Measurements from ENCODE around the gene DLEU7.

DNA sequence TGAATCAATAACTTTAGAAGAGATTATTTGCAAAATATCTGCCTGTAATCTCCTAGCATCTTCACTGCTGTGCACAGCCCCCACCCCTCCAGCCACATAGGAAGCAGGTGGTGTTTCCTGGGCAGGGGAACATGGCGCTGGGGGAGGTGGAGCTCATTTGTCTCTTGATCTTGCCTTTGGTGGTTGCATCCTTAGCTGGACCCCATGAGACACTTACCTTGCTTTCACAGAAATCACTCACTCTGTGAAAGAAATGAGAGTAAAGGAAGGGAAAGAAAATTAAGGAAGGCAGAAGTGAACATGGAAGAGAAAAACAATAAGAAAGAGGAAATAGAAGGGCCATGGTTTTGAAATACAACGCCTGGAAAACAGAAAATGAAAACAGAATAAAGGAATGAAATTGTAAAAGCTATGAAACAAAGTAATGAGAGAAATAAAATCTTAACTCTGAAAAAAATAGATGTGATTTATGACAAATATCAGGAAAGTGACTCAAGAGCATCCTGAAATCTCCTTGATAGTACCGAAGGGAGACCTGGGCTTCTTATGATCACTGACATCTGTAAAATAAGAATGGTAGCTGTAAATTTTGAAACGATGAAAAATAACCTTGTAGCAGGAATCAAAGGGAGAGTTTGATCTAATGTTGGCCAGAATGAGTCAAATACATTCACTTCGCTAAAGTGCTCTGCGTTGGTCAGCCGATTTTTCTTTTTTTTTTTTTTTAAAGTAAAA lies 48.9 kb upstream of the DLEU7 start:
- TF ChIP-seq POLR2A (IDR thresholded peaks at IDR 0.05; ENCODE audit: low read depth, low read length) (peak; percentile 71), POLR2AphosphoS5 (IDR thresholded peaks at IDR 0.05; ENCODE audit: low read depth, low read length) (peak; percentile 72; the same call in 1 of the 2 replicates), TAF1 (IDR thresholded peaks at IDR 0.05; ENCODE audit: low read depth, low read length) (peak; percentile 82)
